ENCODE results near the gene PPT1. TPM values are rescaled to one million over a fixed set of nuclear protein-coding genes. Genes with fewer than 3 reads are reported as not detected.

The PPT1 gene
- total RNA-seq, 1 donor from 2014 or later, result 110 TPM

- Histone ChIP-seq H3K27ac (no peak overlapping the region), H3K79me2 (ENCODE audit: low read depth) (peaks cover 96% of the 10 kb centered on the region), H3K27me3 (no peaks in the 10 kb centered on the region), H2AFZ (replicated peaks) (no peak overlapping the region), H3K4me1 (no peaks in the 10 kb centered on the region), H4K20me1 (ENCODE audit: low read depth) (peaks cover 54% of the 10 kb centered on the region), H3K36me3 (no peaks in the 10 kb centered on the region), H3F3A (ENCODE audit: low read depth) (no peaks in the 10 kb centered on the region), H3K9me3 (ENCODE audit: low read depth) (no peaks in the 10 kb centered on the region), H3K4me2 (no peak overlapping the region), H3K4me3 (no peak overlapping the region), H3K9ac (no peak overlapping the region)
- Mint-ChIP-seq H3K4me3 (no peak overlapping the region), H3K36me3 (peaks cover 8% of the 10 kb centered on the region), H3K9me3 (no peaks in the 10 kb centered on the region), H3K27me3 (ENCODE audit: insufficient read depth, low read depth) (peaks cover 2% of the 10 kb centered on the region), H3K4me1 (peaks cover 5% of the 10 kb centered on the region), H3K27ac (no peak overlapping the region)
- TF ChIP-seq EZH2phosphoT487 (IDR thresholded peaks at IDR 0.05), result no peak
- no peak for TF ChIP-seq EZH2 (IDR thresholded peaks at IDR 0.05)
- TF ChIP-seq, protein P1, sequence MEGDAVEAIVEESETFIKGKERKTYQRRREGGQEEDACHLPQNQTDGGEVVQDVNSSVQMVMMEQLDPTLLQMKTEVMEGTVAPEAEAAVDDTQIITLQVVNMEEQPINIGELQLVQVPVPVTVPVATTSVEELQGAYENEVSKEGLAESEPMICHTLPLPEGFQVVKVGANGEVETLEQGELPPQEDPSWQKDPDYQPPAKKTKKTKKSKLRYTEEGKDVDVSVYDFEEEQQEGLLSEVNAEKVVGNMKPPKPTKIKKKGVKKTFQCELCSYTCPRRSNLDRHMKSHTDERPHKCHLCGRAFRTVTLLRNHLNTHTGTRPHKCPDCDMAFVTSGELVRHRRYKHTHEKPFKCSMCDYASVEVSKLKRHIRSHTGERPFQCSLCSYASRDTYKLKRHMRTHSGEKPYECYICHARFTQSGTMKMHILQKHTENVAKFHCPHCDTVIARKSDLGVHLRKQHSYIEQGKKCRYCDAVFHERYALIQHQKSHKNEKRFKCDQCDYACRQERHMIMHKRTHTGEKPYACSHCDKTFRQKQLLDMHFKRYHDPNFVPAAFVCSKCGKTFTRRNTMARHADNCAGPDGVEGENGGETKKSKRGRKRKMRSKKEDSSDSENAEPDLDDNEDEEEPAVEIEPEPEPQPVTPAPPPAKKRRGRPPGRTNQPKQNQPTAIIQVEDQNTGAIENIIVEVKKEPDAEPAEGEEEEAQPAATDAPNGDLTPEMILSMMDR (IDR thresholded peaks at IDR 0.05), result no peak
- DNase-seq (ENCODE audit: low spot score), result no peak
Measured at GRCh38 chr1:40053138-40053887, 43.7 kb downstream of the PPT1 start.

GRCh38 chr1:40050863-40051262, 46.2 kb downstream of the PPT1 start:
- peaks cover 5% of the 10 kb centered on the region for H3K4me1 Mint-ChIP-seq
- Histone ChIP-seq H4K20me1 (ENCODE audit: low read depth) (peaks cover 45% of the 10 kb centered on the region), H3K4me2 (no peak overlapping the region), H3K36me3 (no peaks in the 10 kb centered on the region), H2AFZ (replicated peaks) (no peak overlapping the region), H3K4me3 (no peak overlapping the region), H3K27me3 (no peaks in the 10 kb centered on the region), H3K9ac (no peak overlapping the region), H3K4me1 (no peaks in the 10 kb centered on the region), H3K79me2 (ENCODE audit: low read depth) (peaks cover 96% of the 10 kb centered on the region), H3K9me3 (ENCODE audit: low read depth) (no peaks in the 10 kb centered on the region), H3K27ac (no peak overlapping the region), H3F3A (ENCODE audit: low read depth) (no peaks in the 10 kb centered on the region)
- TF ChIP-seq EZH2 (IDR thresholded peaks at IDR 0.05), result no peak
- no peak for TF ChIP-seq EZH2phosphoT487 (IDR thresholded peaks at IDR 0.05)
- TF ChIP-seq, protein P1 (IDR thresholded peaks at IDR 0.05), result no peak
- no peak overlapping the region for H3K4me3 Mint-ChIP-seq
- no peaks in the 10 kb centered on the region for H3K9me3 Mint-ChIP-seq
- peaks cover 5% of the 10 kb centered on the region for H3K36me3 Mint-ChIP-seq
- H3K27ac Mint-ChIP-seq, result no peak overlapping the region
- no peak for DNase-seq (ENCODE audit: low spot score)
- H3K27me3 Mint-ChIP-seq (ENCODE audit: insufficient read depth, low read depth), result peaks cover 2% of the 10 kb centered on the region

- Mint-ChIP-seq H3K36me3 (peaks cover 5% of the 10 kb centered on the region), H3K27me3 (ENCODE audit: insufficient read depth, low read depth) (peaks cover 2% of the 10 kb centered on the region), H3K4me3 (no peak overlapping the region), H3K27ac (no peak overlapping the region), H3K4me1 (peaks cover 5% of the 10 kb centered on the region), H3K9me3 (no peaks in the 10 kb centered on the region)
- TF ChIP-seq, protein P1 (IDR thresholded peaks at IDR 0.05), result no peak
- TF ChIP-seq EZH2phosphoT487 (IDR thresholded peaks at IDR 0.05) (no peak), EZH2 (IDR thresholded peaks at IDR 0.05) (no peak)
- no peaks in the 10 kb centered on the region for H3K36me3 ChIP-seq
- no peak overlapping the region for H3K27ac ChIP-seq
- H4K20me1 ChIP-seq (ENCODE audit: low read depth), result peaks cover 50% of the 10 kb centered on the region
- H3K4me1 ChIP-seq, result no peaks in the 10 kb centered on the region
- no peak for DNase-seq (ENCODE audit: low spot score)
- no peaks in the 10 kb centered on the region for H3F3A ChIP-seq (ENCODE audit: low read depth)
- H3K27me3 ChIP-seq, result no peaks in the 10 kb centered on the region
- H3K4me2 ChIP-seq, result no peak overlapping the region
- H2AFZ ChIP-seq (replicated peaks), result no peak overlapping the region
- H3K4me3 ChIP-seq, result no peak overlapping the region
- H3K79me2 ChIP-seq (ENCODE audit: low read depth), result peaks cover 97% of the 10 kb centered on the region
- no peak overlapping the region for H3K9ac ChIP-seq
- H3K9me3 ChIP-seq (ENCODE audit: low read depth), result no peaks in the 10 kb centered on the region
Measured at GRCh38 chr1:40049725-40050124, 47.3 kb downstream of the PPT1 start.

Measured in neural progenitor cell (in vitro differentiated cells).